Suprapubic skin (tissue), 4 donors: ENCODE results near the gene NPTX1. TPM values are rescaled to one million over a fixed set of nuclear protein-coding genes. Genes with fewer than 3 reads are reported as not detected.
A peak's percentile ranks its signal among the peaks of the same experiment; 100 is the strongest.

Source experiments
- DNase-seq, 2 donors: peaks; one replicate each; pipeline ENCODE4 v3.0.0-alpha.2; 2019; ENCODE audit warnings: low spot score in 2 of 2
- H3K27ac ChIP-seq: fragments of 200-600 bp; sonication (generic); one replicate; pipeline ENCODE4 v1.5.1; 2019
- H3K27me3 ChIP-seq: fragments of 200-600 bp; sonication (generic); one replicate; pipeline ENCODE4 v1.5.1; 2019
- H3K36me3 ChIP-seq: fragments of 200-600 bp; sonication (generic); one replicate; pipeline ENCODE4 v1.5.1; 2019
- H3K4me1 ChIP-seq: fragments of 200-600 bp; sonication (generic); one replicate; pipeline ENCODE4 v1.5.1; 2019
- H3K4me3 ChIP-seq: fragments of 200-600 bp; sonication (generic); one replicate; pipeline ENCODE4 v1.5.1; 2019; ENCODE audit warnings: mild to moderate bottlenecking
- H3K9me3 ChIP-seq: fragments of 200-600 bp; sonication (generic); one replicate; pipeline ENCODE4 v1.5.1; 2019
- CTCF ChIP-seq, 2 donors: fragments of 200-600 bp in 1 of 2; fragments of 450-650 bp in 1 of 2; sonication (generic) in 1 of 2; IDR thresholded peaks; one replicate each; pipeline ENCODE4 v1.5.1; 2016 to 2019; ENCODE audit warnings: antibody characterized with exemption in 2 of 2, mild to moderate bottlenecking in 1 of 2, moderate library complexity in 1 of 2
- EP300 ChIP-seq: sonication (generic); formaldehyde crosslinking; IDR thresholded peaks from one replicate; pipeline ENCODE4 v1.6.1; 2017; ENCODE audit warnings: antibody characterized with exemption
- POLR2A ChIP-seq, 2 donors: fragments of 450-650 bp; IDR thresholded peaks; one replicate each; pipeline ENCODE4 v1.6.1; 2017; ENCODE audit warnings: antibody characterized with exemption in 2 of 2, mild to moderate bottlenecking in 2 of 2, moderate library complexity in 2 of 2
- POLR2AphosphoS5 ChIP-seq, 3 donors: sonication (generic); formaldehyde crosslinking; IDR thresholded peaks; one replicate each; pipeline ENCODE4 v1.6.1; 2017; ENCODE audit warnings: antibody characterized with exemption in 3 of 3
- WGBS: methylation state at CpG from one replicate; pipeline ENCODE4 v1.1.5; 2018; 5-methylcytosine and 5-hydroxymethylcytosine counted together
- total RNA-seq, 4 donors: library from RNA; depleted of rRNA; stranded (reverse); fragments of >200 nt; gene quantifications; one replicate each; pipeline ENCODE4 v1.1.0, GENCODE V29; 2016

The NPTX1 gene
- total RNA-seq, 4 donors from 2014 or later, result 0.72 to 4.2 (median 3.7) TPM

- no peak overlapping the region for H3K27ac ChIP-seq
- no peak for DNase-seq
- H3K9me3 ChIP-seq, result no peaks in the 10 kb centered on the region
- no peaks in the 10 kb centered on the region for H3K36me3 ChIP-seq
- H3K4me3 ChIP-seq, result no peak overlapping the region
- TF ChIP-seq POLR2A (IDR thresholded peaks at IDR 0.05) (no peak), CTCF (IDR thresholded peaks at IDR 0.05) (no peak), EP300 (no peak), POLR2AphosphoS5 (IDR thresholded peaks at IDR 0.05) (no peak)
- H3K4me1 ChIP-seq, result peaks cover 22% of the 10 kb centered on the region
- H3K27me3 ChIP-seq, result peaks cover 94% of the 10 kb centered on the region
- 100% methylated on average over 1 of the region's 4 CpGs for WGBS
Observed at GRCh38 chr17:80482058-80482318, 5.6 kb upstream of the NPTX1 start.

DNA sequence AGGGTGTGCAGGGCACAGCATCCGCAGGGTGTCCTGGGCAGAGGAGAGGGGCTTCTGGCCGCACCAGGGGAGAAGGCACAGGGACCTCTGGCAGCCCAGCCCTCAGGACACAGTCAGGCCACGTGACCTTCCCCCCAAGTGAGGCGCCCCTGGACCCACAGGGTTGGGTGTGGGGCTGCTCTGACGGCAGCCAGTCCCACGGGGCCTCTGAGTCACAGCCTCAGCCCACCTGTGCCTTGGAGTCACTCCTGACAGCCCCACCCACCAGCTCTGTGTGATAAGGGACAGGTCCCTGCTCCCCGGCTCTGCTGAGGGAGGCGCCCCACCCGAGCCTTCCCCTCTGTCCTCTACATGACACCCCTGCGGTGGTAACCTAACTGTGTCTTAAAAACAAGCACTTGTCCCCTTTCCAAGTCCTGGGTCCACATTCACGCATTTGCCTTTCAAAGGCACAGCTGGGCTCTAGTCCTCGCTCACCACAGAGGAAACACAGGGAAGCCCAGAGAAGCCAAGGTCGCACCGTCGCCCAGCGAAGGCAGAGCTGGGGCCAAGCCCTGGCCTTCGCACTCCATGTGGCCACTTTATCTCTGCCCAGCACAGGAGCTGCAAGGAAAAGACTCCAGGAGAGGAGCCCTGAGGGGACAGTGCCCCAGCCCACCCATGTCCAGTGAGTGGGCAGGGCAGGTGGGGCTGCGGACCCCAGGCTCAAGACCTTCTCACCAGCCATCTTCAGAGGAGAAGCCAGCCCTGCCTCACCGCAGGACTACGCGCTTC, 5.1 kb upstream of the NPTX1 start:
- TF ChIP-seq POLR2AphosphoS5 (IDR thresholded peaks at IDR 0.05) (no peak), EP300 (no peak), POLR2A (IDR thresholded peaks at IDR 0.05) (no peak)
- no peak overlapping the region for H3K4me3 ChIP-seq
- WGBS, result 63% methylated on average over 11 of the region's 21 CpGs
- no peak for DNase-seq
- peaks cover 94% of the 10 kb centered on the region for H3K27me3 ChIP-seq
- peaks cover 27% of the 10 kb centered on the region for H3K4me1 ChIP-seq
- H3K36me3 ChIP-seq, result no peaks in the 10 kb centered on the region
- no peaks in the 10 kb centered on the region for H3K9me3 ChIP-seq
- no peak overlapping the region for H3K27ac ChIP-seq

DNA sequence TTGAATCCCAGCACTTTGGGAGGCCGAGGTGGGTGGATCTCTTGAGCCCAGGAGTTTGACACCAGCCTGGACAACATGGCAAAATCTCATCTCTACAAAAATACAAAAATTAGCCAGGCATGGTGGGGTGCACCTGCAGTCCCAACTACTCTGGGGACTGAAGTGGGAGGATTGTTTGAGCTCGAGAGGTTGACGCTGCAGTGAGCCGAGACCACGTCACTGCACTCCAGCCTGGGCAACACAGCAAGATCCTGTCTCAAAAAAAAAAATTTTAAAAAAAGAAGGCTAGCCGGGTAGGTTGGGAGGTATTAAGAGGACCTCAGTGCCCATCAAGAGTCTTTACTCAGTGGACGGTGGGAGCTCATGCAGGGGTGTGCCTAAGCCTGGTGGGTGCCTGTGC, 3.8 kb upstream of the NPTX1 start:
- no peak overlapping the region for H3K4me3 ChIP-seq
- WGBS, result 90% methylated on average over 7 of the region's 7 CpGs
- no peaks in the 10 kb centered on the region for H3K36me3 ChIP-seq
- no peak overlapping the region for H3K27ac ChIP-seq
- no peak for DNase-seq
- no peak for TF ChIP-seq CTCF (IDR thresholded peaks at IDR 0.05)
- TF ChIP-seq EP300, result no peak
- TF ChIP-seq POLR2AphosphoS5 (IDR thresholded peaks at IDR 0.05), result no peak
- TF ChIP-seq POLR2A (IDR thresholded peaks at IDR 0.05), result no peak
- peaks cover 94% of the 10 kb centered on the region for H3K27me3 ChIP-seq
- H3K9me3 ChIP-seq, result no peaks in the 10 kb centered on the region
- H3K4me1 ChIP-seq, result peaks cover 40% of the 10 kb centered on the region

DNA sequence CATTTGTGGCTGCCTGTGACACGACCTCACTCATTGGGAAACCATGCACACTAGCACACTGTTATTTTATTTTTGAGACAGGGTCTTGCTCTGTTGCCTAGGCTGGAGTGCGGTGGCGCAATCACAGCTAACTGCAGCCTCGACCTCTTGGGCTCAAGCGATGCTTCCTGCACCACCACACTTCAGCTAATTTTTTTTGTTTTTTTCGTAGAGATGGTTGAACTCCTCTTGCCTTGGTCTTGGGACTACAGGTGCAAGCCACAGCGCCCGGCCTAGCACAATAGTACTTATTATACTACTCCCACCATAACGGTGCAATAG, 2.8 kb upstream of the NPTX1 start:
- Histone ChIP-seq H3K36me3 (no peaks in the 10 kb centered on the region), H3K27ac (no peak overlapping the region), H3K4me3 (no peak overlapping the region), H3K9me3 (no peaks in the 10 kb centered on the region), H3K4me1 (peaks cover 50% of the 10 kb centered on the region), H3K27me3 (peaks cover 99% of the 10 kb centered on the region)
- TF ChIP-seq CTCF (IDR thresholded peaks at IDR 0.05), result no peak
- 59% methylated on average over 9 of the region's 9 CpGs for whole genome bisulfite sequencing
- no peak for DNase-seq

GRCh38 chr17:80478487-80479245, 2.3 kb upstream of the NPTX1 start:
- Histone ChIP-seq H3K27me3 (peaks cover 100% of the 10 kb centered on the region), H3K36me3 (no peaks in the 10 kb centered on the region), H3K4me1 (peaks cover 50% of the 10 kb centered on the region), H3K4me3 (peak overlapping the region; percentile 49), H3K9me3 (no peaks in the 10 kb centered on the region), H3K27ac (no peak overlapping the region)
- DNase-seq, result no peak
- WGBS, result 15% methylated on average over 11 of the region's 51 CpGs
- TF ChIP-seq EP300, result no peak
- TF ChIP-seq POLR2AphosphoS5 (IDR thresholded peaks at IDR 0.05), result no peak
- TF ChIP-seq CTCF (IDR thresholded peaks at IDR 0.05), result no peak
- no peak for TF ChIP-seq POLR2A (IDR thresholded peaks at IDR 0.05)
